Caco-2 (cell line): Measurements from ENCODE around the gene PARVA. TPM values are rescaled to one million over a fixed set of nuclear protein-coding genes. Genes with fewer than 3 reads are reported as not detected.
A peak's percentile ranks its signal among the peaks of the same experiment; 100 is the strongest.

Experiments used
- BruUV-seq: library from RNA; stranded (reverse); fragments of 400-500 nt; replicated peaks from 2 replicates; lab custom pipeline; 2021; lab: Mats Ljungman, UMichigan
- CTCF ChIA-PET: fragments of 300-600 bp; sonication (Branson Sonifier 250); formaldehyde crosslinking; loops from one replicate; lab custom pipeline; 2022; ENCODE audit warnings: antibody characterized with exemption; lab: Charles Lee
- POLR2A ChIA-PET: fragments of 300-600 bp; sonication (Branson Sonifier 250); formaldehyde crosslinking; loops from one replicate; lab custom pipeline; 2022; ENCODE audit warnings: antibody characterized with exemption; lab: Charles Lee
- DNase-seq, 2 experiments: peaks; one replicate each; pipeline versions ENCODE4 v3.0.0 to v3.0.0-alpha.2; 2020 to 2022
- H3K27me3 ChIP-seq: replicated peaks from 2 replicates; pipeline ENCODE4 v1.6.0; 2011; ENCODE audit warnings: low read length; ENCODE audit not compliant: control insufficient read depth, insufficient read depth
- H3K36me3 ChIP-seq: 2 replicates; pipeline ENCODE4 v1.5.1; 2011; ENCODE audit warnings: low read length; ENCODE audit not compliant: control insufficient read depth, insufficient read depth
- H3K4me1 ChIP-seq: fragments of 250-450 bp; sonication (Bioruptor Pico); 2 replicates; pipeline ENCODE4 v1.5.1; 2020; ENCODE audit warnings: mild to moderate bottlenecking
- H3K4me3 ChIP-seq: 2 replicates; pipeline ENCODE4 v1.5.1; 2011; ENCODE audit warnings: low read depth, mild to moderate bottlenecking, control low read depth, low read length
- H3K9me3 ChIP-seq: fragments of 250-450 bp; sonication (Bioruptor Pico); 2 replicates; pipeline ENCODE4 v1.5.1; 2020; ENCODE audit warnings: mild to moderate bottlenecking, moderate library complexity
- H3K27ac Mint-ChIP-seq: one replicate; pipeline ENCODE4 v1.8.0; 2022; ENCODE audit warnings: mixed read lengths; ENCODE audit not compliant: unreplicated experiment
- H3K27me3 Mint-ChIP-seq: one replicate; pipeline ENCODE4 v1.8.0; 2022; ENCODE audit warnings: mixed read lengths; ENCODE audit not compliant: insufficient read depth, unreplicated experiment
- H3K36me3 Mint-ChIP-seq: one replicate; pipeline ENCODE4 v1.8.0; 2022; ENCODE audit warnings: mild to moderate bottlenecking, mixed read lengths; ENCODE audit not compliant: insufficient read depth, unreplicated experiment
- H3K4me1 Mint-ChIP-seq: one replicate; pipeline ENCODE4 v1.8.0; 2022; ENCODE audit warnings: low read depth, mixed read lengths; ENCODE audit not compliant: unreplicated experiment
- H3K4me3 Mint-ChIP-seq: one replicate; pipeline ENCODE4 v1.8.0; 2022; ENCODE audit warnings: mild to moderate bottlenecking, moderate library complexity, mixed read lengths; ENCODE audit not compliant: unreplicated experiment
- H3K9me3 Mint-ChIP-seq: one replicate; pipeline ENCODE4 v1.8.0; 2022; ENCODE audit warnings: mixed read lengths; ENCODE audit not compliant: unreplicated experiment
- CTCF ChIP-seq, 2 experiments: fragments of 200-600 bp in 1 of 2; IDR thresholded peaks; 1 replicate in 1 of 2; 2 replicates in 1 of 2; pipeline versions ENCODE4 v1.5.1 to v1.8.0; 2011 to 2022; ENCODE audit warnings: antibody characterized with exemption in 1 of 2, control low read depth in 1 of 2, inconsistent platforms in 1 of 2, low read depth in 1 of 2, low read length in 1 of 2, mild to moderate bottlenecking in 1 of 2, moderate library complexity in 1 of 2; ENCODE audit not compliant: insufficient read depth in 1 of 2, severe bottlenecking in 1 of 2, unreplicated experiment in 1 of 2
- intact Hi-C: fragments of 100-400 bp; cut with micrococcal nuclease; formaldehyde crosslinking; loops from one replicate; pipeline ENCODE4 v1.10.0; 2022; ENCODE audit not compliant: unreplicated experiment
- total RNA-seq: library from RNA; stranded (reverse); gene quantifications from 2 replicates; pipeline ENCODE4 v1.2.3, GENCODE V29; 2022

PARVA gene
- total RNA-seq, 1 experiment from 2014 or later = 45.3 TPM

GRCh38 chr11:12485328-12485727 lies 108.0 kb downstream of the PARVA start:
- no peaks in the 10 kb centered on the region for H3K4me1 ChIP-seq
- H3K36me3 Mint-ChIP-seq = peaks cover 22% of the 10 kb centered on the region
- H3K27me3 Mint-ChIP-seq = no peaks in the 10 kb centered on the region
- no peaks in the 10 kb centered on the region for H3K36me3 ChIP-seq
- no peaks in the 10 kb centered on the region for H3K4me1 Mint-ChIP-seq
- intact Hi-C loops = loop anchor here (1.0 kb wide), 1 partner anchor 74 kb away; no protein-coding TSS in a partner anchor
- H3K4me3 ChIP-seq = no peak overlapping the region
- no peak for DNase-seq
- TF ChIP-seq CTCF (IDR thresholded peaks at IDR 0.05; ENCODE audit: insufficient read depth in 1 of 2, low read depth in 1 of 2, low read length in 1 of 2, severe bottlenecking in 1 of 2, unreplicated experiment in 1 of 2) = peak in 1 of 2 experiments; percentile 29
- H3K27me3 ChIP-seq = no peaks in the 10 kb centered on the region
- BruUV-seq = no TSS peak
- CTCF ChIA-PET = interaction anchor here (0.7 to 0.8 kb wide), 2 partner anchors 27 to 142 kb away, joined by 3 read pairs; no protein-coding TSS in a partner anchor
- H3K4me3 Mint-ChIP-seq = no peak overlapping the region
- H3K9me3 Mint-ChIP-seq = peaks cover 21% of the 10 kb centered on the region
- POLR2A ChIA-PET = no interaction called here
- peaks cover 13% of the 10 kb centered on the region for H3K9me3 ChIP-seq
- no peak overlapping the region for H3K27ac Mint-ChIP-seq

GRCh38 chr11:12489246-12489772 lies 111.9 kb downstream of the PARVA start:
- intact Hi-C loops = no loop called here
- Mint-ChIP-seq H3K4me3 (no peak overlapping the region), H3K36me3 (peaks cover 15% of the 10 kb centered on the region), H3K4me1 (no peaks in the 10 kb centered on the region), H3K27ac (no peak overlapping the region), H3K9me3 (peaks cover 21% of the 10 kb centered on the region), H3K27me3 (no peaks in the 10 kb centered on the region)
- Histone ChIP-seq H3K4me1 (no peaks in the 10 kb centered on the region), H3K9me3 (peaks cover 13% of the 10 kb centered on the region), H3K36me3 (no peaks in the 10 kb centered on the region), H3K4me3 (no peak overlapping the region), H3K27me3 (no peaks in the 10 kb centered on the region)
- no peak for DNase-seq
- no TSS peak for BruUV-seq
- no peak for TF ChIP-seq CTCF (IDR thresholded peaks at IDR 0.05; ENCODE audit: insufficient read depth in 1 of 2, low read depth in 1 of 2, low read length in 1 of 2, severe bottlenecking in 1 of 2, unreplicated experiment in 1 of 2)
- ChIA-PET POLR2A (no interaction called here), CTCF (no interaction called here)

GRCh38 chr11:12494699-12495098 lies 117.3 kb downstream of the PARVA start:
- no peaks in the 10 kb centered on the region for H3K4me1 Mint-ChIP-seq
- Histone ChIP-seq H3K36me3 (no peaks in the 10 kb centered on the region), H3K9me3 (peaks cover 1% of the 10 kb centered on the region), H3K4me1 (0 out of 2 replicates have a peak, but pooled peaks cover 3% of the 10 kb centered on the region), H3K27me3 (no peaks in the 10 kb centered on the region), H3K4me3 (no peak overlapping the region)
- intact Hi-C loops = no loop called here
- POLR2A ChIA-PET = no interaction called here
- H3K9me3 Mint-ChIP-seq = peaks cover 1% of the 10 kb centered on the region
- peaks cover 18% of the 10 kb centered on the region for H3K36me3 Mint-ChIP-seq
- no peak for TF ChIP-seq CTCF (IDR thresholded peaks at IDR 0.05; ENCODE audit: insufficient read depth in 1 of 2, low read depth in 1 of 2, low read length in 1 of 2, severe bottlenecking in 1 of 2, unreplicated experiment in 1 of 2)
- no peak overlapping the region for H3K27ac Mint-ChIP-seq
- H3K4me3 Mint-ChIP-seq = no peak overlapping the region
- CTCF ChIA-PET = interaction anchor here (1.2 kb wide), 1 partner anchor 163 kb away, joined by 6 read pairs; no protein-coding TSS in a partner anchor
- no TSS peak for BruUV-seq
- DNase-seq = no peak
- H3K27me3 Mint-ChIP-seq = no peaks in the 10 kb centered on the region
